ENCODE data around the gene VASN.

The VASN gene

GRCh38 chr16:4426021-4426684, 54.5 kb downstream of the VASN start:
- no peak for DNase-seq (ENCODE audit: low read depth in 2 of 2)

GRCh38 chr16:4426722-4427372, 55.2 kb downstream of the VASN start:
- DNase-seq (ENCODE audit: low read depth in 2 of 2) = no peak

- DNase-seq (ENCODE audit: low read depth in 2 of 2) = no peak
These were observed 56.9 kb downstream of the VASN start for GRCh38 chr16:4428500-4428899.

GRCh38 chr16:4431023-4431422, 59.4 kb downstream of the VASN start:
- no peak for DNase-seq (ENCODE audit: low read depth in 2 of 2)
